Fibroblast of mammary gland (primary cell): Measurements from ENCODE around the gene MCOLN1.

Experiments used
- DNase-seq: peaks from one replicate; pipeline ENCODE4 v3.0.0-alpha.2; 2010; ENCODE audit warnings: low read depth
- H3K4me3 ChIP-seq: 2 replicates; pipeline ENCODE4 v1.5.1; 2011; ENCODE audit warnings: low read depth, mild to moderate bottlenecking, low read length, moderate library complexity; ENCODE audit not compliant: control insufficient read depth
- TF ChIP-seq, protein P1 (sequence below): conservative IDR thresholded peaks from 2 replicates; pipeline ENCODE4 v1.5.1; 2011; ENCODE audit warnings: low read depth, low read length, inconsistent platforms; ENCODE audit not compliant: control insufficient read depth, insufficient read depth

Gene MCOLN1

DNA sequence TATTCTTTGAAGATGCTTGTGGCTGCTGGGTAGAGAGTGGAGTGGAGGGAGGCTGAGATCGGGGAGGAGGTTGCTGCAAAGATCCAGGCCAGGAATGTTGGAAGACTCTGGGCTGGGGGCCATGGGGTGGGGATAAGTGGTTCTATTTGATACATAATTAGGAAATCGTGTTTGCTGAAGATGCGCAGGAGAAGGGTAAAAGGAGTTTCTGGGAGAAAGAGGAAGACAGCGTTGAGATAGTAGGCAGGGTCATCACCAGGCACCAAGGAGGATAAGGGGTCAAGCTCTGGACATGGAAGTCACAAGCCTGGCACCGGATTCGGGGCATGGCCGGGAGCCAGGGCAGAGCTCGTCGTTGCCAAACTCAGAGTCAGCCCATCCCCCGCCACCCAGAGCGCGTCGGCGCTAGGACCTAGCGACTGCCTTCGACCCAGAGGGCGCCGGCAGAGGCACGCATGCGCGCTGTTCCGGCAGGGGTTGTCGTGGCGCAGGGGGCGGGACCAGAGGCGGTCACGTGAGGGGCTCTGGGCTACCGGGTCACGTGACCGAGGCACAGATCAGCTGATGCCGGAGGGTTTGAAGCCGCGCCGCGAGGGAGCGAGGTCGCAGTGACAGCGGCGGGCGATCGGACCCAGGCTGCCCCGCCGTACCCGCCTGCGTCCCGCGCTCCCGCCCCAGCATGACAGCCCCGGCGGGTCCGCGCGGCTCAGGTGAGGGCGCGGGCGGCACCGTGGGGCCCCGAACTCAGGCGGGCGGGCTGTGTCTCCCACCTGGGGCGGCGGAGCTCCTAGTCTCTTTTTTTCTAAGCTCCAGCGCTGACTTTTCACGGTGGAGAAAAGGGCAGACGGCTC lies at the start of gene MCOLN1:
MCOLN1 (plus strand) TSS at position 553 of the 851 bp plus-strand sequence; CDS start at position 680, 127 bp downstream.
- DNase-seq: peak; percentile 94
- TF ChIP-seq, protein P1, sequence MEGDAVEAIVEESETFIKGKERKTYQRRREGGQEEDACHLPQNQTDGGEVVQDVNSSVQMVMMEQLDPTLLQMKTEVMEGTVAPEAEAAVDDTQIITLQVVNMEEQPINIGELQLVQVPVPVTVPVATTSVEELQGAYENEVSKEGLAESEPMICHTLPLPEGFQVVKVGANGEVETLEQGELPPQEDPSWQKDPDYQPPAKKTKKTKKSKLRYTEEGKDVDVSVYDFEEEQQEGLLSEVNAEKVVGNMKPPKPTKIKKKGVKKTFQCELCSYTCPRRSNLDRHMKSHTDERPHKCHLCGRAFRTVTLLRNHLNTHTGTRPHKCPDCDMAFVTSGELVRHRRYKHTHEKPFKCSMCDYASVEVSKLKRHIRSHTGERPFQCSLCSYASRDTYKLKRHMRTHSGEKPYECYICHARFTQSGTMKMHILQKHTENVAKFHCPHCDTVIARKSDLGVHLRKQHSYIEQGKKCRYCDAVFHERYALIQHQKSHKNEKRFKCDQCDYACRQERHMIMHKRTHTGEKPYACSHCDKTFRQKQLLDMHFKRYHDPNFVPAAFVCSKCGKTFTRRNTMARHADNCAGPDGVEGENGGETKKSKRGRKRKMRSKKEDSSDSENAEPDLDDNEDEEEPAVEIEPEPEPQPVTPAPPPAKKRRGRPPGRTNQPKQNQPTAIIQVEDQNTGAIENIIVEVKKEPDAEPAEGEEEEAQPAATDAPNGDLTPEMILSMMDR: no peak
- H3K4me3 ChIP-seq: peak within 1 kb of the TSS; percentile 70

DNA sequence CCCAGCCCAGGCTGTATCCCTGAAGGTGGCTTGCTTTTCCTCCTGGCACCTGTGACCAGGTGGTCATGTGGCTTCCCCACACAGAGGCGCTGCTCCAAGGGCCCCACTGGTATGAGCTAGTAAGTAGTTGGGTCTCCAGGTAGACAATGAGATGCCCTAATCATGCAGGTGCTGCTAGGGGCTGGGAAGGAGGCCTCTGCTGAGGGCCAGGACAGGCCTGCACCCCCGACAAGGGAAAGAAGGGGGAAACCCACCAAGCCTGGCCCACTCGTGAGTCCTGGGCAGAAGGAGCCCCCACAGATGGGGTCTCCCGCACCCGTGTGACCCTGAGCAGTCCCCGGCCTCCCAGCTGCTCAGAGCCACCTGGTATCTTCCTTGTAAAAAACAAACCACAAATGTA lies 46.8 kb upstream of the MCOLN1 start:
- TF ChIP-seq, protein P1: no peak
- no peak for DNase-seq
- H3K4me3 ChIP-seq: no peak overlapping the region

DNA sequence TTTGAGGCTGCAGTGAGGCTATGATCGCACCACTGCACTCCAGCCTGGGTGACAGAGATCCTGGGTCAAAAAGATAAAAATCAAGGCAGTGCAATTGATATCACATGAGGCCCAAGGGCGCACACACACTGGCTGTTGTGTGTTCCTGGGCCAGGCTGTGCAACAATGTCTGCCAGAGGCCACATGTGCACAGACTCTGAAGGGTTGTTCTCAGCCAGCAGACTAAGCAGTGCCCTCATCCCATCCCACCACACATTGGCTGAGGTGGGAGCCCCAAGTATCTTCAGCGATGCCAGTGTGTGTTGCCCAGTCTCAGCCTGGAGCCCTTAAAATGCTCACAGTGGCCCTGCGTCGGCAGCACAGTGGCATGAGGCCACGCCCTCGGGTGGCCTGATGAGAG lies 46.2 kb upstream of the MCOLN1 start:
- TF ChIP-seq, protein P1: no peak
- no peak overlapping the region for H3K4me3 ChIP-seq
- no peak for DNase-seq

DNA sequence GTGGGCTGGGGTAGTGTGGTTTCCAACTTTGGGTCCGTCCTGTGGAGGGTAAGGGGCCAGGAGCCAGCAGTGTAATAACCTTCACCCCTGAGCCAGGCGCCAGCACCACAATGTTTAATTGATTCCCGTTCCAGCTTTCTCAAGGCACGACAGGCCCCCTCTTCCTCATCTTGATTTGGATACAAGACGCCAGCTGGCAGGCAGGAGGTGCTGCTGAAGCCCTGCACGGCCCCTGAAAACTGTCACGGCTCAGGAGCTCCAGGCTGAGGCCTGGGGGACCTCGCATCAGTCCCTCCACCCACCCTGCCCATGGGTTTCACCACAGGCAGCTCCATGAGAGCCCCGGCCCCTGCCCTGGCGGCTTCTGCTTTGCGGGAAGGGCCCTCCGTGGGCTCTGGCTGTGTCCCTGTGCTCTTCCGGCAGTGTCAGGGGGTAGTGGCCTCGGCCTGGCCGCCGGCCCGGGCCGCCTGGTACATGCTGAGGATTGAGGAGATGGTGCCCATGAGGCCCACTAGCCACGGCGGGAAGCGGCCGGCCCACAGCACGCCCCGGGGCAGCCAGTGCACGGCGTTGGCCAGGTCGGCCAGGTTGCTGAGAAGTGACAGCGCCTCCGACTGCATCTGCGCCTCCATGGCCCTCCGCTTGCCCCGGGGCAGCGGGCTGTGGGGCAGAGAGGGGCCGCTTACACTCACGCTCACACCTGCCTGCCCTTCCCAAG lies 45.5 kb upstream of the MCOLN1 start:
- TF ChIP-seq, protein P1: no peak
- H3K4me3 ChIP-seq: no peak overlapping the region
- DNase-seq: no peak

DNA sequence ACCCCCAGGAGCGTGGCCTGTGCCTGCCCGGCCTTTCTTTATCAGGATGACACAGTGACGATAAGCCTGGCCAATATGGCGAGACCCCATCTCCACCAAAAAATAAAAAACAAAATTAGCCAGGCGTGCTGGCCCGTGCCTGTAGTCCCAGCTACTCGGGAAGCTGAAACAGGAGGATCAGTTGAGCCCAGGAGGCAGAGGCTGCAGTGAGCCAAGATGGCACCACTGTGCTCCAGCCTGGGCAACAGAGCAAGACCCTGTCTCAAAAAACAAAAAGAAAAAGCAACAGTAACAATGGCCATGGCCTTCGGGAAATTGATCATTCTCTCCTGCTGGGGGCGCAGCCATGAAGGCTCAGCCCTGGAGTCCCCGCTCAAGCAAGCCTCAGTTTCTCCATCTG lies 44.7 kb upstream of the MCOLN1 start:
- TF ChIP-seq, protein P1: no peak
- no peak overlapping the region for H3K4me3 ChIP-seq
- no peak for DNase-seq

DNA sequence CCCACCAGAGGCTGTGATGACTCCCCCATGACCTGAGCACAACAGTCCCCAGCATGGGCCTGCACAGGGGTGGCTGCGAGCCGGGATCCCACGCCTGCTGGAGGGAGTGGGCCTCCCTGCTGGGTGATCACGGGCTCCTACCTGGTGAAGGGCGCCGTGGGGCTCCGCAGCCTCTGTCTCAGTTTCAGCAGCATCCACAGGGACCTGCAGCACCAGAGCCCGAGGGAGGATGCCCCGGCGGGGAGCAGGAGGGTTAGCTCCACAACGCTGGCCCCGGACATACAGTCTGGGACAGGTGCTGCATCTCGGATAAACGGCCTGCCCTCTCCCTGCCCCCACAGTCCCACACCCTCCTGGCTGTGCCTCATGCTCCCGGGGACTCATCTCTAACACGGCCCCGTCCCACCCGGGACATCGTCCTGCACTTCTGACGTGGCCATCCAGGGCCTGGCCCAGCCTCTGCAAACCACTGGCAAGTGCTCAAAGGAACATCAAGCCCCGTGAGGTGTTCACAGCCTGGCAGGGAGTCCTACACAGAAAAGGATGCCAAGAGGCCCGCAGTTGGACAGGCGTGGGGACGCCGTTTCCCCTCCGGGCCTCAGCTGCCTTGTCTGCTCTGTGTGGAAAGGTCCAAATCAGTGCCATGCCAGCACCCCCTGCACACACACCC lies 44.1 kb upstream of the MCOLN1 start:
- no peak overlapping the region for H3K4me3 ChIP-seq
- peak; percentile 21 for DNase-seq
- TF ChIP-seq, protein P1: no peak
